GM19452 (cell line): Measurements from ENCODE around the gene CBLB.

Experiments used
- ATAC-seq: cut with Tn5 transposase; IDR thresholded peaks from one replicate; pipeline ENCODE4 v1.9.1; 2021; ENCODE audit not compliant: unreplicated experiment

Gene CBLB

GRCh38 chr3:105847865-105848264 is 20.9 kb downstream of the CBLB start:
- ATAC-seq: no peak

- no peak for ATAC-seq
These were observed 21.4 kb downstream of the CBLB start for GRCh38 chr3:105847452-105847851.

GRCh38 chr3:105846809-105847208 is 22.0 kb downstream of the CBLB start:
- ATAC-seq: no peak

DNA sequence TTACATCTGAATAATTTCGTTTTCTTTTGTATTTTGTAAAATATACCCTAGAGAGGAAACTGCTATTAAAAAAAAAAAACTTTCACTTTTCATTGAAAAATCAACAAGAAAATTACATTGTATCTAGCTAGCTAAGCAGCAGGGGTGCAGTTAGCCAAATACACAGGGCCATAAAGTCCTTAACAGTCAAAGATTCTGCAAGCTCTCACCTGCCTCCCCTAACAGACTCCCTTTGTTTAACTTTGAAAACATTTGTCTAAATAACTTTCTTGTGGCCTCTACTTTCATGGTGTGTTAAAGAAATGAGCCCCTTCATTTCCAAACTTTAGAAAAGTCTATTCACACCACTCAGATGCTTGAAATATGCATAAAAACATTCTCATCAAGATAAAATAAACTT is 23.3 kb downstream of the CBLB start:
- ATAC-seq: no peak

- no peak for ATAC-seq
These were observed 24.1 kb downstream of the CBLB start for GRCh38 chr3:105844704-105845103.

- no peak for ATAC-seq
These were observed 24.8 kb downstream of the CBLB start for GRCh38 chr3:105843994-105844393.

DNA sequence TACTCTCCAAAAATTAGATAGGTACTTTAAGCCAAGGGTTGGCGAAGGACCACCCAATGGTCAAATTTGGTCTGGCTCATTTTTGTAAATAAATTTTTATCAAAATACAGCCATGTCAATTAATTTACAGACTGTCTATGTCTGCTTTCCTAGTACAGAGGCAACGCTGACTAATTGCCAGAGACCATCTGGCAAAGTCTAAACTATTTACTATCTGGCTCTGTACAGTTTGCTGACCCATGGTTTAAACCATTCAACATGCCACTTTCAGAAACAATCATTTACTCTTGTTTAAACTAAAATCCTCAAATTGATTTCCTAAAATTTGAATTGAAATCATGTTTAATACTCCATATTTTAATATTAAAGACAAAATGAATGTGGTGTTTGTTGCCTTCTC is 25.9 kb downstream of the CBLB start:
- no peak for ATAC-seq

DNA sequence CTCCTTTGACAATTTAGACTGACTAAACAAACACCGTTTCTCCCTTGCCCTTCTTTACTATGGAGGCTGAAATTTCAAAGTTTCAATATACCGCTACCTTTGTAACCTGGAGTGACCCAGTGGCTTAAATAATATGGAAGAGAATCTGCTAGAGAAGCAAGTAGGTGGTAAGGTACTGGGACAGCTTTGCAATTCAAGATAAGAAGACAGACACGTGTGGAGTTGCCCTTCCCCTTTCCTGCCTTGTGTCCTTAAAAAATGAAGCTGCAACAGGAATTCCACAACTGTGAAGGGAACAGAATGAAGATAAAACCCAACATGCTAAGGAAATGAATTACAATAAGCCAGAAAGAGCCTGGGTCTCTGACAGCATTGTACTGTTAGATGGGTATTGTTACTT is 26.4 kb downstream of the CBLB start:
- no peak for ATAC-seq

DNA sequence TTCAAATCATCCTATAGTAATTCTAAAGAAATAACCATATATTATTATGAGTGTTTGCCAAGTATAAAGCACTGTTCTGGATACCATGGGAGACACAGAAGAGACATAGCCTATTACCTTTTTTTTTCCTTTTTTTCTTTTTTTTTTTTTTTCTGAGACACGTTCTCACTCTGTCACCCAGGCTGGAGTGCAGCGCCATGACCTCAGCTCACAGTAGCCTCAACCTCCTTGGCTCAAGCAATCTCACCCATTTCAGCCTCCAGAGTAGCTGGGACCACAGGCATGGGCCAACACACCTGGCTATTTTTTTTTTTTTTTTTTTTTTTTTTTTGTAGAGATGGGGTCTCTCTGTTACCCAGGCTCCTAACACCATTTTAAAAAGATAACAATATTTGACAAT is 30.9 kb downstream of the CBLB start:
- ATAC-seq: no peak

- peak; percentile 97 for ATAC-seq
These were observed 31.6 kb downstream of the CBLB start for GRCh38 chr3:105837143-105837740.

- peak; percentile 47 for ATAC-seq
These were observed 32.3 kb downstream of the CBLB start for GRCh38 chr3:105836533-105836932.

GRCh38 chr3:105835606-105836005 is 33.2 kb downstream of the CBLB start:
- no peak for ATAC-seq

GRCh38 chr3:105834768-105835167 is 34.0 kb downstream of the CBLB start:
- no peak for ATAC-seq

- ATAC-seq: no peak
These were observed 36.2 kb downstream of the CBLB start for GRCh38 chr3:105832644-105833043.

DNA sequence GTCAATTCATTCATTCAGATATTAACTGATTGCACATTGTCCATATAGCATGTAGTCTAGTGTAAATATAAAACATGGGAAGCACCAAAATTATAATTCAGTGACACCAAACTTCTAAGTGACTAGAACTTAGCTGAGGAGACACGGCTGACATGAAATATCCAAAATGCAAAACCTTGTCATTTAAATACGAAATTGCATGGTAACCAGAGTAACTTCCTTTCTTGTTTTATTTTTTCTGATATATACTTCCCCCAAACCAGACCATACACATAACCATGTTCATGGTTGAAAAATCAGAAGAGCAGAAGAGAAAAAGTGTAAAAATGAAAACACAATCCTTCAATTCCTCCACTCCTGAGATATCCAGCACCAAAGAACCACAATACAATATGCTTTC is 38.0 kb downstream of the CBLB start:
- ATAC-seq: no peak

- no peak for ATAC-seq
These were observed 38.8 kb downstream of the CBLB start for GRCh38 chr3:105829871-105830622.

DNA sequence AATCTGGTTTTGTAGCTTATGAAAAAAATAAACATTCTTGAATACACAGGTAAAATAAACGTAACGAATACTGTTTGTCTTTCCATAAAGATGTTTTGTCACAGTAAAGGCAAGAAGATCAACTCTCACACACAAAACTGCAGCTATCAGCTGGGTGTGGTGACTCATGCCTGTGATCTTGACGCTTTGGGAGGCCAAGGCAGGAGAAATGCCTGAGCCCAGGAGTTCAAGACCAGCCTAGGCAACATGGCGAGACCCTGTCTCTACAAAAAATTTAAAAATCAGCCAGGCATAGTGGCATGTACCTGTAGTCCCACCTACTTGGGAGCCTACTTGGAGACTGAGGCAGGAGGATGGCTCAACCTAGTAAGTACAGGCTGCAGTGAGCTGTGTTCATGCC is 39.6 kb downstream of the CBLB start:
- no peak for ATAC-seq

DNA sequence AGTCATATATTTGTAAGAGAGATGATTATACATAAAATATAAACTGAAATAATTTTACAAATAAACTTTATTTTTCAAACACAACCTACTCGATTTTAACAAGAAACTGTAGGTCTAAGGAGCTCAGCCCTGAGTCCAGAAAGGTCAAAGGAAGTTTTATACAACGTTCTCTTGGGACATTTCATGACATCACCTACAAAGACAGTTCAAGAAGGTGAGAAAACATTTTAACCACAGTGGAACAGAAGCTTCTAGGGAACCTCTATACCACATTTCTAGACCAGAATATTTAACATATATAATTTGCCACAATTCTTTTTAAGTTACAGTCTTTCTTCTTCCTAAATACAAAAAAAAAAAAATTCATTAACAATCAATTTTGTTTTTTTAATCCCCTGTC is 40.1 kb downstream of the CBLB start:
- ATAC-seq: peak; percentile 64

DNA sequence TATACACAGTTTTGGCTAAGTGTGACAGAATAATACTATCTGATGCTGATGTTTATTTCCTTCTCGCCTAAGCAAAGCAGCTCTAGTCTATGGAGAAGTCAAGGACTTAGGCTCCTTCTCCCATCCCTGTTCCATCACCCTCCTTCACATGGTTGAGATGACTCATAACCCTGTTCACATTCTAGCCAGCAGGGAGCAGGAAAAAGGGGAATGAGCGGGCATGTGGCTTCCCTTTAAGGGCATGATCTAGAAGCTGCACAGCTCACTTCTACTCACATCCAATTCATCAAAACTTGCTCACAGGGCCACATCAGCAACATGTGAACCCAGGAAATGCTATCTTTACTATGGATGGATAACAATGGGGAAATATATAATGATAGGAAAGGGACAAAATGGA is 40.9 kb downstream of the CBLB start:
- ATAC-seq: no peak

GRCh38 chr3:105826778-105827634 is 41.8 kb downstream of the CBLB start:
- ATAC-seq: peak; percentile 51

DNA sequence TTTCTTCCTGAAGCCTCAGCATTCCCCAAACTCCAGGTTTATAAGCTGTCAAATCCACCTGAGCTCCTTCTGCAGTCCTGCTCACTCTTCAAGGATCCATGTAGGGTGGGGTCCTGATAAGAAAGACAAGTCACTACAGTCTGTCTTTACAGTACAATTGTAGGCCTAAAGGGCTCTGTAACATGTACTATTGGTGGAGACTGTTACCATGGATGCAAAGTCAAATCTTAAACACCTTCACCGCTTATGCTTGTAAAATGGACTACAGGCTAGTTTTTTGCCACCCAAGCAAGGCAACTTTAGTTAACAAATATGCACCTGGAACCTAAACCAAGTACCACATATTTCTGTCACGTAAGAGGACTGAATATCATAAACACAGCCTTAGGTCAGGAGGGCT is 44.7 kb downstream of the CBLB start:
- ATAC-seq: no peak
